Measurements from ENCODE around the gene SBNO1.

DNA sequence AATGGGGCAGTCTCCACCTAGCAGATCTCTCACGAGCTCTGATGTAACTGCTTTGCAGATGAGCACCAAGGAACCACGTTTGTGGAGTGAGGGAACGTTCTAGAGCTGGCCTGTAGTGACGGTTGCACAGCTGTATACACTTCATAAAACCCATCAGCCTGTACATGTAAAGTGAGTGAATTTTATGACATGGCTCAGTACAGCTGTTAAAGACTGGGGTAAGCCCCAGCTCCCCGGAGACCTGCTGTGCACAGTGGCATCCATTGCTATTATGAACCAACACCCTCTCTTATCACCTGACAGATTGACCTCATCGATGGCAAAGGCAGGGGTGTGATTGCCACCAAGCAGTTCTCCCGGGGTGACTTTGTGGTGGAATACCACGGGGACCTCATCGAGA, 39.9 kb upstream of the SBNO1 start:
- TF ChIP-seq, protein P1, sequence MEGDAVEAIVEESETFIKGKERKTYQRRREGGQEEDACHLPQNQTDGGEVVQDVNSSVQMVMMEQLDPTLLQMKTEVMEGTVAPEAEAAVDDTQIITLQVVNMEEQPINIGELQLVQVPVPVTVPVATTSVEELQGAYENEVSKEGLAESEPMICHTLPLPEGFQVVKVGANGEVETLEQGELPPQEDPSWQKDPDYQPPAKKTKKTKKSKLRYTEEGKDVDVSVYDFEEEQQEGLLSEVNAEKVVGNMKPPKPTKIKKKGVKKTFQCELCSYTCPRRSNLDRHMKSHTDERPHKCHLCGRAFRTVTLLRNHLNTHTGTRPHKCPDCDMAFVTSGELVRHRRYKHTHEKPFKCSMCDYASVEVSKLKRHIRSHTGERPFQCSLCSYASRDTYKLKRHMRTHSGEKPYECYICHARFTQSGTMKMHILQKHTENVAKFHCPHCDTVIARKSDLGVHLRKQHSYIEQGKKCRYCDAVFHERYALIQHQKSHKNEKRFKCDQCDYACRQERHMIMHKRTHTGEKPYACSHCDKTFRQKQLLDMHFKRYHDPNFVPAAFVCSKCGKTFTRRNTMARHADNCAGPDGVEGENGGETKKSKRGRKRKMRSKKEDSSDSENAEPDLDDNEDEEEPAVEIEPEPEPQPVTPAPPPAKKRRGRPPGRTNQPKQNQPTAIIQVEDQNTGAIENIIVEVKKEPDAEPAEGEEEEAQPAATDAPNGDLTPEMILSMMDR (IDR thresholded peaks at IDR 0.05; ENCODE audit: insufficient read depth, low read length, poor library complexity, severe bottlenecking): no peak
- no peak for TF ChIP-seq EZH2phosphoT487 (conservative IDR thresholded peaks at IDR 0.05; ENCODE audit: low read length)
